Activated T-helper 2 cell treated with anti-CD3 and anti-CD28 coated beads, Interferon-gamma antibody, Interleukin-2, Interleukin-4, amounts not matched to agents 10 μg/mL and 5 μg/mL and 100 μg/mL, durations not matched to agents 14 hours and 24 hours and 36 hours (primary cell): Measurements from ENCODE around the gene SCN10A. TPM values are rescaled to one million over a fixed set of nuclear protein-coding genes. Genes with fewer than 3 reads are reported as not detected.

Experiments
- DNase-seq: peaks from one replicate; pipeline ENCODE4 v3.0.0; 2021; ENCODE audit warnings: low spot score
- H3K27ac Mint-ChIP-seq: one replicate; pipeline ENCODE4 v1.8.0; 2021; ENCODE audit warnings: mixed read lengths
- H3K27me3 Mint-ChIP-seq: one replicate; pipeline ENCODE4 v1.8.0; 2021; ENCODE audit warnings: low read depth, mixed read lengths
- H3K36me3 Mint-ChIP-seq: one replicate; pipeline ENCODE4 v1.8.0; 2021; ENCODE audit warnings: low read depth, mixed read lengths
- H3K4me1 Mint-ChIP-seq: one replicate; pipeline ENCODE4 v1.8.0; 2021; ENCODE audit warnings: low read depth, mixed read lengths
- H3K4me3 Mint-ChIP-seq: one replicate; pipeline ENCODE4 v1.8.0; 2021; ENCODE audit warnings: low read depth, mild to moderate bottlenecking, moderate library complexity, mixed read lengths
- H3K9me3 Mint-ChIP-seq: one replicate; pipeline ENCODE4 v1.8.0; 2021; ENCODE audit warnings: mixed read lengths
- intact Hi-C: fragments of 100-400 bp; cut with micrococcal nuclease; formaldehyde crosslinking; loops from one replicate; pipeline ENCODE4 v1.15.1; 2023
- total RNA-seq: library from RNA; stranded (reverse); gene quantifications from 2 replicates; pipeline ENCODE4 v1.2.3, GENCODE V29; 2022

SCN10A gene
- total RNA-seq, 1 donor from 2014 or later, result not detected

GRCh38 chr3:38757721-38758120 lies 58.3 kb downstream of the SCN10A start:
- H3K27ac Mint-ChIP-seq, result no peak overlapping the region

GRCh38 chr3:38756892-38757291 lies 59.1 kb downstream of the SCN10A start:
- Mint-ChIP-seq H3K4me3 (no peak overlapping the region), H3K9me3 (no peaks in the 10 kb centered on the region), H3K36me3 (no peaks in the 10 kb centered on the region), H3K4me1 (no peaks in the 10 kb centered on the region), H3K27ac (no peak overlapping the region), H3K27me3 (no peaks in the 10 kb centered on the region)
- intact Hi-C loops, result no loop called here
- DNase-seq, result no peak

More at GRCh38 chr3:38757721-38758120, 58.3 kb downstream of the SCN10A start:
- H3K4me1 Mint-ChIP-seq, result no peaks in the 10 kb centered on the region
- H3K27me3 Mint-ChIP-seq, result no peaks in the 10 kb centered on the region
- intact Hi-C loops, result no loop called here
- H3K36me3 Mint-ChIP-seq, result no peaks in the 10 kb centered on the region
- H3K9me3 Mint-ChIP-seq, result no peaks in the 10 kb centered on the region
- no peak for DNase-seq
- no peak overlapping the region for H3K4me3 Mint-ChIP-seq

- DNase-seq, result no peak
- Mint-ChIP-seq H3K4me3 (no peak overlapping the region), H3K36me3 (no peaks in the 10 kb centered on the region), H3K4me1 (no peaks in the 10 kb centered on the region), H3K27ac (no peak overlapping the region), H3K9me3 (no peaks in the 10 kb centered on the region), H3K27me3 (no peaks in the 10 kb centered on the region)
- intact Hi-C loops, result no loop called here
Observed at GRCh38 chr3:38755130-38755529, 60.9 kb downstream of the SCN10A start.

- H3K4me3 Mint-ChIP-seq, result no peak overlapping the region
- no peaks in the 10 kb centered on the region for H3K36me3 Mint-ChIP-seq
- H3K4me1 Mint-ChIP-seq, result no peaks in the 10 kb centered on the region
- no peak for DNase-seq
- peaks cover 12% of the 10 kb centered on the region for H3K27me3 Mint-ChIP-seq
- intact Hi-C loops, result no loop called here
- no peak overlapping the region for H3K27ac Mint-ChIP-seq
- no peaks in the 10 kb centered on the region for H3K9me3 Mint-ChIP-seq
Observed at GRCh38 chr3:38746641-38747040, 69.4 kb downstream of the SCN10A start.

- Mint-ChIP-seq H3K27me3 (peaks cover 12% of the 10 kb centered on the region), H3K27ac (no peak overlapping the region), H3K9me3 (no peaks in the 10 kb centered on the region), H3K4me1 (no peaks in the 10 kb centered on the region), H3K36me3 (no peaks in the 10 kb centered on the region), H3K4me3 (no peak overlapping the region)
- intact Hi-C loops, result no loop called here
- no peak for DNase-seq
Observed at GRCh38 chr3:38743043-38743442, 73.0 kb downstream of the SCN10A start.

GRCh38 chr3:38742550-38742949 lies 73.5 kb downstream of the SCN10A start:
- Mint-ChIP-seq H3K27ac (no peak overlapping the region), H3K4me3 (no peak overlapping the region), H3K9me3 (no peaks in the 10 kb centered on the region), H3K36me3 (no peaks in the 10 kb centered on the region), H3K27me3 (peaks cover 12% of the 10 kb centered on the region), H3K4me1 (no peaks in the 10 kb centered on the region)
- intact Hi-C loops, result no loop called here
- no peak for DNase-seq

GRCh38 chr3:38740537-38740936 lies 75.5 kb downstream of the SCN10A start:
- Mint-ChIP-seq H3K4me3 (no peak overlapping the region), H3K9me3 (no peaks in the 10 kb centered on the region), H3K27me3 (peaks cover 12% of the 10 kb centered on the region), H3K36me3 (no peaks in the 10 kb centered on the region), H3K4me1 (no peaks in the 10 kb centered on the region), H3K27ac (no peak overlapping the region)
- no peak for DNase-seq
- intact Hi-C loops, result no loop called here

GRCh38 chr3:38739931-38740330 lies 76.1 kb downstream of the SCN10A start:
- no peaks in the 10 kb centered on the region for H3K36me3 Mint-ChIP-seq
- H3K4me1 Mint-ChIP-seq, result no peaks in the 10 kb centered on the region
- H3K27me3 Mint-ChIP-seq, result peaks cover 12% of the 10 kb centered on the region
- no peak overlapping the region for H3K27ac Mint-ChIP-seq
- H3K9me3 Mint-ChIP-seq, result no peaks in the 10 kb centered on the region
- H3K4me3 Mint-ChIP-seq, result no peak overlapping the region
- intact Hi-C loops, result loop anchor here (2.0 kb wide), 1 partner anchor 105 kb away; no protein-coding TSS in a partner anchor
- no peak for DNase-seq

- intact Hi-C loops, result loop anchor here (2.0 kb wide), 1 partner anchor 105 kb away; no protein-coding TSS in a partner anchor
- no peak for DNase-seq
- Mint-ChIP-seq H3K27me3 (peaks cover 12% of the 10 kb centered on the region), H3K4me3 (no peak overlapping the region), H3K4me1 (no peaks in the 10 kb centered on the region), H3K36me3 (no peaks in the 10 kb centered on the region), H3K27ac (no peak overlapping the region), H3K9me3 (no peaks in the 10 kb centered on the region)
Observed at GRCh38 chr3:38739396-38739689, 76.7 kb downstream of the SCN10A start.

- Mint-ChIP-seq H3K27ac (no peak overlapping the region), H3K36me3 (no peaks in the 10 kb centered on the region), H3K9me3 (no peaks in the 10 kb centered on the region), H3K27me3 (peaks cover 12% of the 10 kb centered on the region), H3K4me3 (no peak overlapping the region), H3K4me1 (no peaks in the 10 kb centered on the region)
- intact Hi-C loops, result loop anchor here (2.0 kb wide), 1 partner anchor 106 kb away; no protein-coding TSS in a partner anchor
- DNase-seq, result no peak
Observed at GRCh38 chr3:38738630-38739395, 77.2 kb downstream of the SCN10A start.

GRCh38 chr3:38731522-38731921 lies 84.5 kb downstream of the SCN10A start:
- Mint-ChIP-seq H3K36me3 (no peaks in the 10 kb centered on the region), H3K9me3 (no peaks in the 10 kb centered on the region), H3K4me3 (no peak overlapping the region), H3K4me1 (no peaks in the 10 kb centered on the region), H3K27me3 (peaks cover 3% of the 10 kb centered on the region), H3K27ac (no peak overlapping the region)
- intact Hi-C loops, result no loop called here
- DNase-seq, result no peak

- no peaks in the 10 kb centered on the region for H3K9me3 Mint-ChIP-seq
- intact Hi-C loops, result no loop called here
- H3K4me3 Mint-ChIP-seq, result no peak overlapping the region
- H3K27me3 Mint-ChIP-seq, result peaks cover 3% of the 10 kb centered on the region
- no peaks in the 10 kb centered on the region for H3K4me1 Mint-ChIP-seq
- DNase-seq, result no peak
- H3K27ac Mint-ChIP-seq, result no peak overlapping the region
- H3K36me3 Mint-ChIP-seq, result no peaks in the 10 kb centered on the region
Observed at GRCh38 chr3:38730281-38730680, 85.7 kb downstream of the SCN10A start.

- no peak overlapping the region for H3K4me3 Mint-ChIP-seq
- intact Hi-C loops, result no loop called here
- no peaks in the 10 kb centered on the region for H3K9me3 Mint-ChIP-seq
- H3K36me3 Mint-ChIP-seq, result no peaks in the 10 kb centered on the region
- H3K4me1 Mint-ChIP-seq, result no peaks in the 10 kb centered on the region
- no peak for DNase-seq
- H3K27me3 Mint-ChIP-seq, result peaks cover 3% of the 10 kb centered on the region
- no peak overlapping the region for H3K27ac Mint-ChIP-seq
Observed at GRCh38 chr3:38728008-38728407, 88.0 kb downstream of the SCN10A start.
